OCI-LY7 (cell line): ENCODE results near the gene LMOD2. TPM values are rescaled to one million over a fixed set of nuclear protein-coding genes. Genes with fewer than 3 reads are reported as not detected.

Source experiments
- BruUV-seq: library from RNA; stranded (reverse); fragments of 400-500 nt; replicated peaks from 2 replicates; lab custom pipeline; 2021; lab: Mats Ljungman, UMichigan
- CTCF ChIA-PET: fragments of 300-600 bp; sonication (Branson Sonifier 250); formaldehyde crosslinking; loops from one replicate; lab custom pipeline; 2022; ENCODE audit warnings: antibody characterized with exemption; ENCODE audit not compliant: unreplicated experiment; lab: Charles Lee
- POLR2A ChIA-PET: fragments of 300-600 bp; sonication (Branson Sonifier 250); formaldehyde crosslinking; loops from one replicate; lab custom pipeline; 2022; ENCODE audit warnings: antibody characterized with exemption; lab: Charles Lee
- DNase-seq: peaks from one replicate; pipeline ENCODE4 v3.0.0-alpha.2; 2015; ENCODE audit warnings: low spot score
- H2AFZ ChIP-seq: fragments of 200-600 bp; sonication (generic), shearing (Covaris generic); 2 replicates; pipeline ENCODE4 v1.6.1; 2014; ENCODE audit warnings: mild to moderate bottlenecking, antibody characterized with exemption, low read length, moderate library complexity
- H3K27ac ChIP-seq: fragments of 200-600 bp; sonication (generic); 2 replicates; pipeline ENCODE4 v1.5.1; 2014; ENCODE audit warnings: mixed run types, low read depth, mild to moderate bottlenecking, moderate library complexity, low read length, inconsistent platforms; ENCODE audit not compliant: poor library complexity, severe bottlenecking
- H3K36me3 ChIP-seq: fragments of 200-600 bp; sonication (generic); 2 replicates; pipeline ENCODE4 v1.6.1; 2014; ENCODE audit warnings: mild to moderate bottlenecking, antibody characterized with exemption, low read length, moderate library complexity, mixed read lengths; ENCODE audit not compliant: insufficient read depth
- H3K4me1 ChIP-seq: fragments of 200-600 bp; sonication (generic); 2 replicates; pipeline ENCODE4 v1.5.1; 2014; ENCODE audit warnings: mild to moderate bottlenecking, low read length; ENCODE audit not compliant: insufficient read depth, poor library complexity, severe bottlenecking
- H3K4me2 ChIP-seq: fragments of 200-600 bp; sonication (generic); 2 replicates; pipeline ENCODE4 v1.6.1; 2014; ENCODE audit warnings: mild to moderate bottlenecking, low read length
- H3K4me3 ChIP-seq: fragments of 200-600 bp; sonication (generic); 2 replicates; pipeline ENCODE4 v1.5.1; 2014; ENCODE audit warnings: mild to moderate bottlenecking, low read depth, low read length; ENCODE audit not compliant: poor library complexity, severe bottlenecking
- H3K79me2 ChIP-seq: fragments of 200-600 bp; sonication (generic); 2 replicates; pipeline ENCODE4 v1.6.1; 2016; ENCODE audit warnings: low read depth, mild to moderate bottlenecking, low read length, moderate library complexity, mixed read lengths; ENCODE audit not compliant: insufficient read depth
- H3K9me2 ChIP-seq: fragments of 200-600 bp; sonication (generic); 2 replicates; pipeline ENCODE4 v1.6.1; 2016; ENCODE audit warnings: mild to moderate bottlenecking, low read length, mixed read lengths; ENCODE audit not compliant: insufficient read depth
- H3K9me3 ChIP-seq: fragments of 200-600 bp; sonication (generic); 2 replicates; pipeline ENCODE4 v1.6.1; 2014; ENCODE audit warnings: mild to moderate bottlenecking, mixed run types, low read length, mixed read lengths
- H4K20me1 ChIP-seq: fragments of 200-600 bp; sonication (generic); 2 replicates; pipeline ENCODE4 v1.6.1; 2014; ENCODE audit warnings: mild to moderate bottlenecking, antibody characterized with exemption, low read length, moderate library complexity, mixed read lengths; ENCODE audit not compliant: insufficient read depth
- EZH2phosphoT487 ChIP-seq: fragments of 200-600 bp; sonication (generic); IDR thresholded peaks from 2 replicates; pipeline ENCODE4 v1.6.1; 2018; ENCODE audit warnings: low read depth, borderline replicate concordance, mild to moderate bottlenecking, mixed run types, antibody characterized with exemption, low read length, moderate library complexity, mixed read lengths
- intact Hi-C: fragments of 100-400 bp; cut with micrococcal nuclease; formaldehyde crosslinking; loops from one replicate; pipeline ENCODE4 v1.10.0; 2022; ENCODE audit not compliant: unreplicated experiment
- total RNA-seq, 2 experiments: library from RNA; depleted of rRNA in 1 of 2; stranded (reverse); fragments of >200 nt in 1 of 2; shearing (Covaris generic) in 1 of 2; gene quantifications; 2 replicates each; pipeline ENCODE4 v1.2.3, GENCODE V29; 2014 to 2022
- TF ChIP-seq, protein P1 (sequence below): fragments of 200-600 bp; sonication (generic); conservative IDR thresholded peaks from 2 replicates; pipeline ENCODE4 v1.5.1; 2014; ENCODE audit warnings: mild to moderate bottlenecking, antibody characterized with exemption, low read length, moderate library complexity, mixed read lengths

Gene LMOD2
- total RNA-seq, 2 experiments from 2014 or later: not detected

DNA sequence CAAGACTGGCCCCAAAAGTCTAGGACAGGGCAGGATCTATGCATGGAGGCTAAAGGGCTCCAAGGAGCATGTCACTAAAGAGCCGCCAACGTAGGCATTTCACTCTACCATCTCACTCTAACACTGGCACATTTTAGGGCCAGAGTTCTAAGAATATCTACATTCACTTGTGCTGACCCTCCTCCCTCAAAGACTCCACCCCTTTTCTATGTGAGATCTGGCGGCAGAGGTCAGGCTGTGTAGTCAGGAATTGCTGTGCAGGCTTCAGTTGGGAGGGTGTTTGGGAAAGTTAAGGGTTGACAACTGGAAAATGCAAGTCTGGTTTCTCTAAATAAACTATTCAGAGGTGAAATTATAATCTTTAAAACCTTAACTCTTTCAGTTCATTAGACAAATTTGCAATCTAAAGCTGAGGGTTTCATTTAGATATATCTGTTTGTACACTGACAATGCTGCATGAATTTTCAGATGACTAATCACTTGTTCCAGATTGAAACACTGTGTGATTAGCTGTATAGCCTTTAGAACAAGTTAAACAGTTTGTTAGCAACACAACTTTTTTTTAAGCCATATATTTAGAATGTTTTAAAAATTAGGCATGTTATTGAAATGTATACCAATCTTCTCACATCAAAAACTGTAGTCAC is 18.2 kb downstream of the LMOD2 start:
- no peaks in the 10 kb centered on the region for H3K4me1 ChIP-seq
- H3K79me2 ChIP-seq: no peaks in the 10 kb centered on the region
- H3K4me3 ChIP-seq: no peak overlapping the region
- no peaks in the 10 kb centered on the region for H3K9me3 ChIP-seq
- ChIA-PET POLR2A (interaction anchor here (1.2 kb wide), 1 partner anchor 16 kb away, joined by 4 read pairs; no protein-coding TSS in a partner anchor), CTCF (no interaction called here)
- no peak overlapping the region for H3K27ac ChIP-seq
- H2AFZ ChIP-seq: no peak overlapping the region
- H3K9me2 ChIP-seq: no peaks in the 10 kb centered on the region
- intact Hi-C loops: no loop called here
- no peaks in the 10 kb centered on the region for H4K20me1 ChIP-seq
- no peaks in the 10 kb centered on the region for H3K36me3 ChIP-seq
- BruUV-seq: no TSS peak
- TF ChIP-seq EZH2phosphoT487: no peak
- TF ChIP-seq, protein P1, sequence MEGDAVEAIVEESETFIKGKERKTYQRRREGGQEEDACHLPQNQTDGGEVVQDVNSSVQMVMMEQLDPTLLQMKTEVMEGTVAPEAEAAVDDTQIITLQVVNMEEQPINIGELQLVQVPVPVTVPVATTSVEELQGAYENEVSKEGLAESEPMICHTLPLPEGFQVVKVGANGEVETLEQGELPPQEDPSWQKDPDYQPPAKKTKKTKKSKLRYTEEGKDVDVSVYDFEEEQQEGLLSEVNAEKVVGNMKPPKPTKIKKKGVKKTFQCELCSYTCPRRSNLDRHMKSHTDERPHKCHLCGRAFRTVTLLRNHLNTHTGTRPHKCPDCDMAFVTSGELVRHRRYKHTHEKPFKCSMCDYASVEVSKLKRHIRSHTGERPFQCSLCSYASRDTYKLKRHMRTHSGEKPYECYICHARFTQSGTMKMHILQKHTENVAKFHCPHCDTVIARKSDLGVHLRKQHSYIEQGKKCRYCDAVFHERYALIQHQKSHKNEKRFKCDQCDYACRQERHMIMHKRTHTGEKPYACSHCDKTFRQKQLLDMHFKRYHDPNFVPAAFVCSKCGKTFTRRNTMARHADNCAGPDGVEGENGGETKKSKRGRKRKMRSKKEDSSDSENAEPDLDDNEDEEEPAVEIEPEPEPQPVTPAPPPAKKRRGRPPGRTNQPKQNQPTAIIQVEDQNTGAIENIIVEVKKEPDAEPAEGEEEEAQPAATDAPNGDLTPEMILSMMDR: no peak
- H3K4me2 ChIP-seq: no peak overlapping the region
- no peak for DNase-seq

DNA sequence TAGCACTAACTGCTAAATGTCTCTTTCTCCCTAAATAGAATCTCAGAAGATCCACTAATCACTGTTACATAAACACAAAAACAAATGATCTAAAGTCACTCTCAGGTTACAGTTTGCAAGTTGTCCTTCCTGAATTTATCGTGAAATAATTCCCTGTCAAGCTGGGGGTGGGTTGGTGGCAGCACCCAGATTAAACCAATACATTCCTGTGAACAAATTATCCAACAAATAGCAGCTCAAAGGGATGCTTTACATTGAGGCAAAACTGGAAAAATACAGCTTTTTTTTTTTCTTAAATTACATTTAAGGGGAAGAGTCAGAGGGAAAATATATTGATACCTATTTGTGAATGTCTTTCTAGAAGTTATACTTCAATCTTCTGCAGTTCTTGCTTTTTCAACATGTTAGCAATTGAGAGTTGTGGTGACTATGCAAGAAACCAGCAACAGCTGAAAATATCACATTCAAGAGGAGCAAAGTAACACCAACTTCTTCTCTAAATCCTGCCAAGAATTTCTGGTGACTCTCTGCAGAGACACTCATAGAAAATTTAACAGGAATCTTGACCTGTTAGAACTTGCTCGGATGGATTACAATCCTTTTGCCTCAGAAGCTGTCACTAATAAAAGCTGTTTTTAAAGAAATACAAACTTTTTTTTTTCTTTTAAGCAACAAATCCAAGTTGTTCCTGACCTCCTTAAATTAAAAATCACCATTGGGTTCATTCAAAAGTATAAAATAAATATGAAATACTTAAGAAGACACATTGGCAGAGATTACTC is 18.9 kb downstream of the LMOD2 start:
- DNase-seq: no peak
- ChIA-PET CTCF (no interaction called here), POLR2A (interaction anchor here (1.2 kb wide), 1 partner anchor 16 kb away, joined by 4 read pairs; no protein-coding TSS in a partner anchor)
- no peak overlapping the region for H3K4me2 ChIP-seq
- no peaks in the 10 kb centered on the region for H3K9me3 ChIP-seq
- no peak overlapping the region for H3K4me3 ChIP-seq
- no peaks in the 10 kb centered on the region for H3K36me3 ChIP-seq
- H3K4me1 ChIP-seq: no peaks in the 10 kb centered on the region
- no TSS peak for BruUV-seq
- H2AFZ ChIP-seq: no peak overlapping the region
- H3K27ac ChIP-seq: no peak overlapping the region
- no peaks in the 10 kb centered on the region for H3K79me2 ChIP-seq
- no peaks in the 10 kb centered on the region for H3K9me2 ChIP-seq
- H4K20me1 ChIP-seq: no peaks in the 10 kb centered on the region
- intact Hi-C loops: no loop called here
- no peak for TF ChIP-seq EZH2phosphoT487

DNA sequence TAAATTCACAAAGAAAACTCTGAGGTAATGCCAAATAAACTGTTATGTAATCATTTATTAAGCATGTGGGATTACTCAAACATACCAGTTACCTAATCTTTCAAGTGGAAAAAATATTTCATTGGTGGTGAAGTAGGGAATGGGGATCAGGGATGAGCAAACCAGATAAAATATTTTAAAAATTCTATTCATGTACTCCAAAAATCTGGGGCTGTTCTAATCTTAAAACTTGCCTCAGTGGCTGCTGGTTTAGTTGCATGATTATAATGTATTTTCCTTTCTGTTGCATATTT is 19.5 kb downstream of the LMOD2 start:
- CTCF ChIA-PET: no interaction called here
- DNase-seq: no peak

More for the DNA sequence above, 19.5 kb downstream of the LMOD2 start:
- H3K4me2 ChIP-seq: no peak overlapping the region
- POLR2A ChIA-PET: interaction anchor here (1.2 kb wide), 1 partner anchor 15 kb away, joined by 4 read pairs; no protein-coding TSS in a partner anchor
- no peaks in the 10 kb centered on the region for H3K4me1 ChIP-seq
- intact Hi-C loops: no loop called here
- no TSS peak for BruUV-seq
- H3K79me2 ChIP-seq: no peaks in the 10 kb centered on the region
- H4K20me1 ChIP-seq: no peaks in the 10 kb centered on the region
- no peak overlapping the region for H3K4me3 ChIP-seq
- no peaks in the 10 kb centered on the region for H3K9me3 ChIP-seq
- TF ChIP-seq EZH2phosphoT487: no peak
- TF ChIP-seq, protein P1: no peak
- no peak overlapping the region for H3K27ac ChIP-seq
- H3K36me3 ChIP-seq: no peaks in the 10 kb centered on the region
- no peaks in the 10 kb centered on the region for H3K9me2 ChIP-seq
- H2AFZ ChIP-seq: no peak overlapping the region
